Activated CD4-positive, alpha-beta T cell treated with anti-CD3 and anti-CD28 coated beads, Interleukin-2, amount 50 U/mL, for 4 hours (primary cell): ENCODE results near the gene RBM11.
"Not testable (repeated sequence)": the region's sequence is repeated elsewhere in the genome, so short reads cannot be mapped to it uniquely, and the experiment has no call there.

ENCODE experiments used
- DNase-seq, 2 experiments: peaks; one replicate each; pipeline ENCODE4 v3.0.0-alpha.2; 2020

The RBM11 gene

GRCh38 chr21:14215971-14216641, at the start of gene RBM11:
Gene RBM11, plus strand, starts transcription at chr21:14216157. Its CDS starts 30 bp downstream, at chr21:14216187.
- DNase-seq: peak; percentile 72

DNA sequence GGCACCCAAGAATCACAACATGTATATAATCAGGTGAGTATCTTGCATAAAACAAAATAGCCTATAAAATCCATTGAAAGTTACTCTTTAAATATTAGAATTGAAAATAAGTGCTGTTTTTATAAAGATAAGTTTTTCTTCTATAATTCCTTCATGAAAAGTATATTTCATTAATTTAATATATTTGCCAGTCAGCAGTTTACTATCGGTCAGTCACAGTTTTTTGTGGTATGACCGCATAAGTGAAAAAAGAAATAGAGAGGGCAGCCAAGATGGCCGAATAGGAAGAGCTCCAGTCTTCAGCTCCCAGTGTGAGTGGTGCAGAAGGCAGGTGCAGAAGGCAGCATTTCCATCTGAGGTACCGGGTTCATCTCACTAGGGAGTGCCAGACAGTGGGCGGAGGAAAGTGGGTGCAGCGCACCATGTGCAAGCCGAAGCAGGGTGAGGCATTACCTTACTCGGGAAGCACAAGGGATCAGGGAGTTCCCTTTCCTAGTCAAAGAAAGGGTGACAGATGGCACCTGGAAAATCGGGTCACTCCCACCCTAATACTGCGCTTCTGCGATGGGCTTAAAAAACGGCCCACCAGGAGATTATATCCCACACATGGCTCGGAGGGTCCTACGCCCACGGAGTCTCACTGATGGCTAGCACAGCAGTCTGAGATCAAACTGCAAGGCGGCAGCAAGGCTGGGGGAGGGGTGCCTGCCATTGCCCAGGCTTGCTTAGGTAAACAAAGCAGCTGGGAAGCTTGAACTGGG, 49.3 kb upstream of the RBM11 start:
- DNase-seq: not testable (repeated sequence)

GRCh38 chr21:14206222-14206621, 9.7 kb upstream of the RBM11 start:
- no peak for DNase-seq

- no peak for DNase-seq
Measured at GRCh38 chr21:14210738-14211137, 5.2 kb upstream of the RBM11 start, which contains the start of gene LIPI. Gene LIPI, minus strand, starts transcription at chr21:14210955. Its CDS starts 110 bp downstream, at chr21:14210845.

- DNase-seq: no peak
Measured at GRCh38 chr21:14213164-14213563, 2.8 kb upstream of the RBM11 start.

GRCh38 chr21:14223365-14223764, 7.4 kb downstream of the RBM11 start:
- DNase-seq: no peak

DNA sequence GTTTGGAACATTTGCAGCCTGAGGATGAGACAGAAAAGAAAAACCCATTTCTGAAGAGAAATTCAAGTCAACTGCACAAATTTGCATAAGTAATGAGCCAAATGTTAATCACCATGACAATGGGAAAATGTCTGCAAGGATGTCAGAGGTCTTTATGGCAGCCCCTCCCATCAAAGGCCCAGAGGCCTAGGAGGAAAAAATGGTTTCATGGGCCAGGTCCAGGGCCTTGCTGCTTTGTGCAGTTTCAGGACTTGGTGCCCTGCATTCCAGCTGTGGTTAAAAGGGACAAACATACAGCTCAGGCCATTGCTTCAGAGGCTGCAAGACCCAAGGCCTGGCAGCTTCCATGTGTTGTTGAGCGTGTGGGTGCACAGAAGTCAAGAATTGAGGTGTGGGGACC, 13.4 kb downstream of the RBM11 start:
- no peak for DNase-seq

GRCh38 chr21:14235101-14235500, 19.1 kb downstream of the RBM11 start:
- no peak for DNase-seq

- no peak for DNase-seq
Measured at GRCh38 chr21:14236180-14236579, 20.2 kb downstream of the RBM11 start.

GRCh38 chr21:14239281-14239680, 23.3 kb downstream of the RBM11 start:
- no peak for DNase-seq

GRCh38 chr21:14241297-14241696, 25.3 kb downstream of the RBM11 start:
- no peak for DNase-seq

DNA sequence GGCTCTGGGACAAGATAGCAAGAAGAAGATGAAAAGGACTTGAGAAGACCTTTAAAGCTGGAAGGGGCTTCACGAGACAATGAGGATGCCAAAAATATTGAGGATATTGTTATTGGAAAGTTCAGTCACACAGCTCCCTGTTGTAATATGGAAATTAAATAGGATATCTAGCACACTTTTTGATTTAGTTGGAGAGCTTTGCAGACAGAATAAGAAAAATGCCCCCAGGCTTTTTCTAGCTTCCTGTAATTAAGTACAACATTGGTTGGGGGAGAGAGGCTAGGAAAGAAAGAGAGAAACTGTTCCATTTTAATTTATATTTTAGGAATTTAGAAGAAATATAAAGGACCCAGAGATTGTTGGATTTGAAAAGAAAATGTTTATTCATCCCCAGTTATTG, 27.5 kb downstream of the RBM11 start:
- DNase-seq: no peak

- DNase-seq: no peak
Measured at GRCh38 chr21:14243874-14244273, 27.9 kb downstream of the RBM11 start.

GRCh38 chr21:14244911-14245310, 29.0 kb downstream of the RBM11 start:
- no peak for DNase-seq

GRCh38 chr21:14245711-14246110, 29.8 kb downstream of the RBM11 start:
- no peak for DNase-seq

GRCh38 chr21:14251336-14251735, 35.4 kb downstream of the RBM11 start:
- no peak for DNase-seq

DNA sequence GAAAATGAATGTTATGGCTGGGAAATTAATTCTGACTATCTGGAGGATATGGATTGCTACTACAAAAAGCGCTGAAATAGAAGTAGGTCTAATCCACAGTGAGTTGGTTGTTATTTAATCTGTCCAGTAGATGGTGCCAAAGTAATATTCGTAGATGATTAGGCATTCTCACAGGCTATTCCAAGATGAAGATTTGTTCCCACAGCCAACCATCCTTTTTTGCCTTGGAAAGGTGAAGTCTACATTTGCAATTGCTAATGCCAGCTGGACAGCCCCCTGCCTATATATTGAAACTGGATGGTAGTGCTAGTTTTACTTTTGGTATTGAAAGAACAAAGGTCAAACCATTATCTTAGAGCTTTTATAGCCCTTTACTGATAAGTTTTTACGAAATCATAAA, 43.8 kb downstream of the RBM11 start:
- no peak for DNase-seq

- no peak for DNase-seq
Measured at GRCh38 chr21:14260174-14260764, 44.3 kb downstream of the RBM11 start.

DNA sequence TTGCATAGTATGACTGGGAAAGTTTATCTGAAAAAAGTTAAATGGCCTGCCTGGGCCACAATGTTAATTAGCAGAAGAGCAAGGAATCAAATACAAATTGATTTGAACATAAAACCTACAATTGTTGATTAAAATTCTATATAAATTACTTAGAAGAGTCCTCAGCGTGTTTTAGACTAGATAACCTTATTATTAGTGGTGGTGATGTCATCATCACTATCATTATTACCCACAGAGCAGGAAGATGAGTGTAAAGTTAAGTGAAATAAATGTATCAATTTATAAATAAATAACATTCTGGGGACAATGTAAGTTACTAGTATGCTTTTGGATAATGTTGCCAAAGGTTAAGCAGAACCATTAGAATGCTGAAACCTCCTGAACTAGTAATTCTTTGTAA, 46.1 kb downstream of the RBM11 start:
- DNase-seq: no peak

GRCh38 chr21:14263879-14264278, 47.9 kb downstream of the RBM11 start:
- DNase-seq: no peak

DNA sequence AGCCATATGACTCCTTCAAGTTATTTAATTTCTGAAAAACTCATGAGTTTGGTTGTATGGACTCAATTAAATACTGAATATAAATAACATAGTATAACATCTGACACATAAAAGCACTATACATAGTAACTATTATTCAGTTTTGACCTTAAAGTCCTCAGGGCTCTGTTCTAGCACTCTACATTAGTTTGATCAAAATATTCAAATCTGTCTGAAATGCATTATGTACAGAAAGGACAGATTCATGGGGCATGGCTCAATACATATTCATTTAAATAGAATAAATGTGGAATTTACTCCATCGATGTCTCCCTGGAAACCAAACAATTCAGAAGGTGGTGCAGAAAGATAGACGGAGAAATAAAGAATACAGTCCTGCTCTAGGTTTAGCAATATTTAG, 49.1 kb downstream of the RBM11 start:
- no peak for DNase-seq

DNA sequence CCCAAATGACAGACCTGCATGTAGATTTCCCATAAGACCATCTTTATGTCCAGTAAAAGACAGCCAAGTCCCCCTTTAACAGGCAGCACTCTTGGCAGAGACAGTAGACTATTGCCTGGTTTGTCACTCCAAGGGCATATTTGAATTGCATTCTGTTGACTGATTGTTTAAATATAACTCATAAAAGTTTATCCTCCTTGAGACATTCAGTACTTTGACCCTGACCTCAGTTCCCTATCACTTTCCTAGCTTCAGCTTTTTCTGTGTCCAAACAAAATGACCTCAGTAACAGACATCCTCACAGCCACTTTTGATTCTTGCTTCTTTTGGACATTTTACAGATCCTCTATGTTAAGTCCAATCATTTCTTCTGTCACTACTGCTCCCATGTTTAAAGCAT, 51.1 kb downstream of the RBM11 start:
- DNase-seq: no peak

GRCh38 chr21:14270631-14271030, 54.7 kb downstream of the RBM11 start:
- no peak for DNase-seq

DNA sequence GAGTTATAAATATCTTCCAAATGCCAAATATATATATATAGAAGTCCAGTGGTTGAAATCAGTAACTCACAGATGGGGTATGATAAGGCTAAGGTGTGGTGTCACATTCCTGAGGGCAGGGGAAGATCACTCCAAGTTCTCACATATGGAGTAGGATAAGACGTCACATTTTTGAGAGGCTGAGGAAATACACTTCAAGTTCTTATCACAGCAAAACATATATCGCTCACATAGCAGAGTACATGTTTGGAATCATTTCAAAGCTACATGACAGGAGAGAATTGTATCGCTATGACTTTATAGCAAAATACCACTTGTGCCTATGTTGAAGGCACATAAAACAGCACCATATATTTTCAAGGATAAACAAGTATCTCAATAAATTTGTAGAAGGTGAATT, 55.1 kb downstream of the RBM11 start:
- no peak for DNase-seq
